Measurements from ENCODE around the gene OCA2. TPM values are rescaled to one million over a fixed set of nuclear protein-coding genes. Genes with fewer than 3 reads are reported as not detected.

Gene OCA2
- total and polyA plus RNA-seq, 2 of the 8 experiments (the other 6 are each of a cell fraction or from before 2014, with no cell fraction given): 0.20 TPM

GRCh38 chr15:27939246-27939645 is 159.9 kb downstream of the OCA2 start:
- H3K23me2 ChIP-seq (ENCODE audit: low read depth, low read length): no peaks in the 10 kb centered on the region
- H4K20me1 ChIP-seq (replicated peaks in 1 of 2; ENCODE audit: control insufficient read depth in 1 of 2, insufficient read depth in 2 of 2, low read length in 2 of 2): no peaks in the 10 kb centered on the region
- H3K9ac ChIP-seq (replicated peaks in 1 of 4; ENCODE audit: extremely low read depth in 1 of 4, low read depth in 3 of 4, low read length in 3 of 4): no peak overlapping the region
- H3K56ac ChIP-seq (replicated peaks; ENCODE audit: insufficient read length, low read depth, low read length): no peak overlapping the region
- WGBS, 2 experiments (ENCODE audit: extremely low coverage in 1 of 2, insufficient coverage in 1 of 2, insufficient read length in 1 of 2, insufficient replicate concordance in 2 of 2, low coverage in 1 of 2, low lambda C conversion rate in 2 of 2, missing lambda C conversion rate in 1 of 2): 89% methylated on average over 2 of the region's 2 CpGs; no CpG with 5 or more reads in 1 of the 2 experiments
- H2BK120ac ChIP-seq (replicated peaks; ENCODE audit: low read depth, low read length): no peak overlapping the region
- H3K18ac ChIP-seq (ENCODE audit: extremely low read depth, low read length): no peak overlapping the region
- H3K79me2 ChIP-seq (ENCODE audit: control insufficient read depth in 1 of 2, insufficient read depth in 2 of 2, low read length in 2 of 2): no peaks in the 10 kb centered on the region
- H4K91ac ChIP-seq (replicated peaks; ENCODE audit: insufficient read length, low read length): no peak overlapping the region
- no peak overlapping the region for H3K4me3 ChIP-seq (ENCODE audit: extremely low read depth in 1 of 4, insufficient read depth in 2 of 4, low read depth in 3 of 4, low read length in 4 of 4)
- H2BK12ac ChIP-seq (ENCODE audit: low read depth, low read length): no peak overlapping the region
- ChIA-PET POLR2A (ENCODE audit: partially characterized antibody) (no interaction called here), CTCF (ENCODE audit: partially characterized antibody) (interaction anchor here (1.0 kb wide), 1 partner anchor 52 kb away, joined by 3 read pairs; no protein-coding TSS in a partner anchor)
- H2AFZ ChIP-seq (ENCODE audit: low read length): no peak overlapping the region
- FAIRE-seq (no peak), DNase-seq (ENCODE audit: low read depth in 1 of 2, low spot score in 2 of 2) (no peak)
- no peak overlapping the region for H2AK5ac ChIP-seq (ENCODE audit: low read depth, low read length)
- no peak overlapping the region for H4K8ac ChIP-seq (ENCODE audit: extremely low read depth, insufficient read depth, low read length)
- no peaks in the 10 kb centered on the region for H3K79me1 ChIP-seq (ENCODE audit: low read depth, low read length)
- H2BK15ac ChIP-seq (ENCODE audit: low read length): no peak overlapping the region
- no peak overlapping the region for H3K14ac ChIP-seq (ENCODE audit: insufficient read length)
- peaks cover 0 to 7% (median 1%) of the 10 kb centered on the region in 4 experiments; a peak in 3 of 7 replicates for H3K4me1 ChIP-seq (replicated peaks in 1 of 4; ENCODE audit: control insufficient read depth in 3 of 4, insufficient read depth in 4 of 4, low read length in 3 of 4)
- H3K23ac ChIP-seq (ENCODE audit: insufficient read length): no peak overlapping the region
- no peak overlapping the region for H2BK20ac ChIP-seq (ENCODE audit: low read length)
- no peaks in the 10 kb centered on the region for H3K9me3 ChIP-seq (ENCODE audit: insufficient read depth in 2 of 2, low read depth in 1 of 2, low read length in 1 of 2)
- H3K36me3 ChIP-seq (ENCODE audit: control insufficient read depth in 2 of 4, insufficient read depth in 4 of 4, low read length in 3 of 4): no peaks in the 10 kb centered on the region
- H3K4ac ChIP-seq (replicated peaks; ENCODE audit: insufficient read length, low read depth, low read length): no peak overlapping the region
- H4K5ac ChIP-seq (ENCODE audit: insufficient read length, low read depth, low read length): no peak overlapping the region
- no peak overlapping the region for H3K4me2 ChIP-seq (ENCODE audit: insufficient read depth in 1 of 2, low read depth in 2 of 2, low read length in 2 of 2)
- H3K27me3 ChIP-seq (replicated peaks in 1 of 4; ENCODE audit: control insufficient read depth in 3 of 4, extremely low read depth in 1 of 4, insufficient read depth in 3 of 4, low read length in 3 of 4): peaks cover 0 to 2% (median 0%) of the 10 kb centered on the region in 4 experiments; a peak in 1 of 7 replicates
- no peak overlapping the region for H3K27ac ChIP-seq (ENCODE audit: low read depth, low read length)
- no peak overlapping the region for H2BK5ac ChIP-seq (ENCODE audit: low read depth, low read length)
- TF ChIP-seq SRF (IDR thresholded peaks at IDR 0.05; ENCODE audit: low read depth, low read length) (no peak), RXRA (IDR thresholded peaks at IDR 0.05; ENCODE audit: insufficient read depth, low read depth, low read length) (no peak), SIN3A (conservative IDR thresholded peaks at IDR 0.05 in 1 of 2, IDR thresholded peaks at IDR 0.05 in 1 of 2; ENCODE audit: low read depth in 1 of 2, low read length in 2 of 2) (no peak), MAFK (IDR thresholded peaks at IDR 0.05; ENCODE audit: low read depth, low read length) (no peak), POLR2A (IDR thresholded peaks at IDR 0.05; ENCODE audit: control extremely low read depth in 1 of 2, low read depth in 2 of 2, low read length in 2 of 2) (no peak), TBP (IDR thresholded peaks at IDR 0.05; ENCODE audit: low read depth, low read length) (no peak), CTBP2 (IDR thresholded peaks at IDR 0.05; ENCODE audit: borderline replicate concordance, insufficient read depth, insufficient read length, low read length) (no peak), ZNF274 (IDR thresholded peaks at IDR 0.05; ENCODE audit: borderline replicate concordance, extremely low read depth, low read length) (no peak), KDM1A (IDR thresholded peaks at IDR 0.05; ENCODE audit: borderline replicate concordance, low read length) (no peak), HDAC2 (IDR thresholded peaks at IDR 0.05; ENCODE audit: borderline replicate concordance in 1 of 2, low read depth in 2 of 2, low read length in 2 of 2) (no peak)
- TF ChIP-seq, protein P1, sequence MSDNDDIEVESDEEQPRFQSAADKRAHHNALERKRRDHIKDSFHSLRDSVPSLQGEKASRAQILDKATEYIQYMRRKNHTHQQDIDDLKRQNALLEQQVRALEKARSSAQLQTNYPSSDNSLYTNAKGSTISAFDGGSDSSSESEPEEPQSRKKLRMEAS (IDR thresholded peaks at IDR 0.05): no peak
- TF ChIP-seq, protein P2, sequence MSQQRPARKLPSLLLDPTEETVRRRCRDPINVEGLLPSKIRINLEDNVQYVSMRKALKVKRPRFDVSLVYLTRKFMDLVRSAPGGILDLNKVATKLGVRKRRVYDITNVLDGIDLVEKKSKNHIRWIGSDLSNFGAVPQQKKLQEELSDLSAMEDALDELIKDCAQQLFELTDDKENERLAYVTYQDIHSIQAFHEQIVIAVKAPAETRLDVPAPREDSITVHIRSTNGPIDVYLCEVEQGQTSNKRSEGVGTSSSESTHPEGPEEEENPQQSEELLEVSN (IDR thresholded peaks at IDR 0.05): no peak

All from H1 (cell line).